DMS 273 treated with DMSO at 0.1 percent for 48 hours (cell line): ENCODE results near the gene DCPS.
A peak's percentile ranks its signal among the peaks of the same experiment; 100 is the strongest.

ENCODE experiments used
- DNase-seq: peaks from one replicate; lab custom pipeline; 2025; lab: John Stamatoyannopoulos, UW

DCPS gene

GRCh38 chr11:126328444-126328843 is 24.6 kb downstream of the DCPS start:
- no peak for DNase-seq

- no peak for DNase-seq
Observed at GRCh38 chr11:126328938-126329643, 25.2 kb downstream of the DCPS start.

GRCh38 chr11:126329644-126330211 is 25.9 kb downstream of the DCPS start:
- DNase-seq: no peak

- no peak for DNase-seq
Observed at GRCh38 chr11:126331286-126331685, 27.4 kb downstream of the DCPS start.

GRCh38 chr11:126332221-126332711 is 28.4 kb downstream of the DCPS start:
- peak; percentile 10 for DNase-seq

- DNase-seq: no peak
Observed at GRCh38 chr11:126333142-126333541, 29.3 kb downstream of the DCPS start.

- no peak for DNase-seq
Observed at GRCh38 chr11:126334659-126335462, 31.0 kb downstream of the DCPS start.

- DNase-seq: no peak
Observed at GRCh38 chr11:126335463-126335760, 31.6 kb downstream of the DCPS start.

GRCh38 chr11:126336138-126336541 is 32.3 kb downstream of the DCPS start:
- no peak for DNase-seq

- no peak for DNase-seq
Observed at GRCh38 chr11:126336671-126337101, 32.8 kb downstream of the DCPS start.

- DNase-seq: no peak
Observed at GRCh38 chr11:126337126-126337473, 33.2 kb downstream of the DCPS start.

- DNase-seq: no peak
Observed at GRCh38 chr11:126337474-126338241, 33.8 kb downstream of the DCPS start.

- DNase-seq: no peak
Observed at GRCh38 chr11:126338346-126339055, 34.6 kb downstream of the DCPS start.

GRCh38 chr11:126339073-126339862 is 35.4 kb downstream of the DCPS start:
- DNase-seq: no peak

- no peak for DNase-seq
Observed at GRCh38 chr11:126339863-126340434, 36.1 kb downstream of the DCPS start.

- no peak for DNase-seq
Observed at GRCh38 chr11:126340960-126341606, 37.2 kb downstream of the DCPS start.

GRCh38 chr11:126341760-126342161 is 37.9 kb downstream of the DCPS start:
- DNase-seq: no peak

- no peak for DNase-seq
Observed at GRCh38 chr11:126343051-126343450, 39.2 kb downstream of the DCPS start.

GRCh38 chr11:126344141-126345080 is 40.6 kb downstream of the DCPS start:
- no peak for DNase-seq
